Mesenchymal stem cell (in vitro differentiated cells and primary cell): ENCODE measurements around the gene ZNF563.
A peak's percentile ranks its signal among the peaks of the same experiment; 100 is the strongest.
"Not testable (repeated sequence)": the region's sequence is repeated elsewhere in the genome, so short reads cannot be mapped to it uniquely, and the experiment has no call there.

Source experiments
- DNase-seq: peaks from one replicate; pipeline ENCODE4 v3.0.0-alpha.2; 2013
- H2AFZ ChIP-seq: one replicate; pipeline ENCODE4 v1.6.1; 2013; ENCODE audit warnings: low read depth, mild to moderate bottlenecking, control low read depth, inconsistent platforms, low read length, moderate library complexity
- H2AK5ac ChIP-seq: 2 replicates; pipeline ENCODE4 v1.6.1; 2013; ENCODE audit warnings: low read length, moderate library complexity, mild to moderate bottlenecking, inconsistent platforms; ENCODE audit not compliant: severe bottlenecking
- H2BK120ac ChIP-seq: one replicate; pipeline ENCODE4 v1.6.1; 2013; ENCODE audit warnings: low read depth, mild to moderate bottlenecking, inconsistent platforms, low read length, moderate library complexity
- H2BK12ac ChIP-seq, 2 experiments: one replicate each; pipeline ENCODE4 v1.6.1; 2013; ENCODE audit warnings: inconsistent platforms in 2 of 2, low read length in 2 of 2, mild to moderate bottlenecking in 2 of 2, moderate library complexity in 2 of 2, control low read depth in 1 of 2
- H2BK15ac ChIP-seq: one replicate; pipeline ENCODE4 v1.6.1; 2013; ENCODE audit warnings: mild to moderate bottlenecking, low read depth, inconsistent platforms; ENCODE audit not compliant: poor library complexity, severe bottlenecking
- H2BK5ac ChIP-seq: 2 replicates; pipeline ENCODE4 v1.6.1; 2013; ENCODE audit warnings: low read depth, mild to moderate bottlenecking, low read length, control low read depth, inconsistent platforms; ENCODE audit not compliant: poor library complexity, severe bottlenecking
- H3K14ac ChIP-seq, 2 experiments: one replicate each; pipeline ENCODE4 v1.6.1; 2013; ENCODE audit warnings: inconsistent platforms in 2 of 2, low read length in 2 of 2, control low read depth in 1 of 2, mild to moderate bottlenecking in 1 of 2, moderate library complexity in 1 of 2
- H3K18ac ChIP-seq, 2 experiments: one replicate each; pipeline ENCODE4 v1.6.1; 2013; ENCODE audit warnings: inconsistent platforms in 2 of 2, low read length in 2 of 2, control low read depth in 1 of 2, low read depth in 1 of 2, mild to moderate bottlenecking in 1 of 2
- H3K23ac ChIP-seq, 2 experiments: one replicate each; pipeline ENCODE4 v1.6.1; 2013; ENCODE audit warnings: inconsistent platforms in 2 of 2, low read length in 2 of 2, mild to moderate bottlenecking in 2 of 2, moderate library complexity in 2 of 2, control low read depth in 1 of 2
- H3K27ac ChIP-seq: 2 replicates; pipeline ENCODE4 v1.5.1; 2013; ENCODE audit warnings: mild to moderate bottlenecking, moderate library complexity, low read length, control low read depth, inconsistent platforms; ENCODE audit not compliant: poor library complexity, severe bottlenecking
- H3K27me3 ChIP-seq, 2 experiments: 2 replicates each; pipeline versions ENCODE4 v1.6.1 to v1.7.0; 2013; ENCODE audit warnings: low read length in 2 of 2, mild to moderate bottlenecking in 2 of 2, moderate library complexity in 2 of 2, control low read depth in 1 of 2, inconsistent platforms in 1 of 2; ENCODE audit not compliant: control insufficient read depth in 1 of 2, insufficient read depth in 1 of 2
- H3K36me3 ChIP-seq, 2 experiments: 2 replicates each; pipeline versions ENCODE4 v1.6.1 to v1.7.0; 2013; ENCODE audit warnings: low read length in 2 of 2, control low read depth in 1 of 2, inconsistent platforms in 1 of 2, low read depth in 1 of 2, mild to moderate bottlenecking in 1 of 2; ENCODE audit not compliant: insufficient read depth in 2 of 2, control insufficient read depth in 1 of 2
- H3K4ac ChIP-seq, 2 experiments: one replicate each; pipeline ENCODE4 v1.6.1; 2013; ENCODE audit warnings: inconsistent platforms in 2 of 2, low read length in 2 of 2, mild to moderate bottlenecking in 2 of 2, moderate library complexity in 2 of 2, control low read depth in 1 of 2, low read depth in 1 of 2
- H3K4me1 ChIP-seq: 2 replicates; pipeline ENCODE4 v1.6.1; 2013; ENCODE audit warnings: low read depth, low read length, control low read depth; ENCODE audit not compliant: control insufficient read depth, insufficient read depth
- H3K4me2 ChIP-seq: 2 replicates; pipeline ENCODE4 v1.6.1; 2013; ENCODE audit warnings: low read length, mild to moderate bottlenecking, inconsistent platforms; ENCODE audit not compliant: poor library complexity, severe bottlenecking
- H3K4me3 ChIP-seq, 2 experiments: 2 replicates each; pipeline versions ENCODE4 v1.5.1 to v1.7.0; 2013; ENCODE audit warnings: low read length in 2 of 2, mild to moderate bottlenecking in 2 of 2, control low read depth in 1 of 2, low read depth in 1 of 2; ENCODE audit not compliant: insufficient read depth in 1 of 2
- H3K79me1 ChIP-seq: replicated peaks from 2 replicates; pipeline ENCODE4 v1.6.1; 2013; ENCODE audit warnings: mild to moderate bottlenecking, control low read depth, low read length, inconsistent platforms; ENCODE audit not compliant: poor library complexity, severe bottlenecking
- H3K9ac ChIP-seq: 2 replicates; pipeline ENCODE4 v1.7.0; 2013; ENCODE audit warnings: mild to moderate bottlenecking, low read length, moderate library complexity
- H3K9me3 ChIP-seq: 2 replicates; pipeline ENCODE4 v1.7.0; 2013; ENCODE audit warnings: mild to moderate bottlenecking, low read length; ENCODE audit not compliant: control insufficient read depth
- H4K8ac ChIP-seq: one replicate; pipeline ENCODE4 v1.6.1; 2013; ENCODE audit warnings: inconsistent platforms, mild to moderate bottlenecking, low read length, moderate library complexity
- H4K91ac ChIP-seq: one replicate; pipeline ENCODE4 v1.6.1; 2013; ENCODE audit warnings: mild to moderate bottlenecking, low read length, inconsistent platforms
- WGBS: methylation state at CpG from one replicate; pipeline ENCODE4 v1.1.7; 2013; ENCODE audit warnings: mixed read lengths; 5-methylcytosine and 5-hydroxymethylcytosine counted together

Gene ZNF563

GRCh38 chr19:12365236-12366162, 32.1 kb upstream of the ZNF563 start, which contains the start of gene ZNF442:
Gene ZNF442, minus strand, starts transcription at chr19:12365683. Its CDS starts 2,052 bp downstream, at chr19:12363631.
- no peak within 1 kb of the TSS for H4K91ac ChIP-seq
- no peaks in the 10 kb centered on the region for H3K36me3 ChIP-seq
- peak within 1 kb of the TSS; percentile 23 for H3K27ac ChIP-seq
- H2BK12ac ChIP-seq: peak within 1 kb of the TSS in 1 of 2 experiments; percentile 42
- no peak within 1 kb of the TSS for H3K23ac ChIP-seq
- H3K4me1 ChIP-seq: peaks cover 8% of the 10 kb centered on the region
- H3K14ac ChIP-seq: no peak within 1 kb of the TSS
- H3K27me3 ChIP-seq: no peaks in the 10 kb centered on the region
- WGBS: under 1% methylated on average over 46 of the region's 51 CpGs
- peak within 1 kb of the TSS; percentile 38 for H4K8ac ChIP-seq
- H2BK5ac ChIP-seq: no peak within 1 kb of the TSS
- H3K18ac ChIP-seq: peak within 1 kb of the TSS; percentile 55 to 59
- DNase-seq: peak; percentile 98
- no peak within 1 kb of the TSS for H2AK5ac ChIP-seq
- peak within 1 kb of the TSS; percentile 71 to 88 for H3K4me3 ChIP-seq
- H3K4ac ChIP-seq: no peak within 1 kb of the TSS
- no peak within 1 kb of the TSS for H2BK15ac ChIP-seq
- H3K9me3 ChIP-seq: peaks cover 5% of the 10 kb centered on the region
- peak within 1 kb of the TSS; percentile 92 for H3K4me2 ChIP-seq
- H2BK120ac ChIP-seq: peak within 1 kb of the TSS; percentile 61
- no peaks in the 10 kb centered on the region for H3K79me1 ChIP-seq
- H3K9ac ChIP-seq: peak within 1 kb of the TSS; percentile 97
- H2AFZ ChIP-seq: peak within 1 kb of the TSS; percentile 72

GRCh38 chr19:12364391-12365235, 31.2 kb upstream of the ZNF563 start:
- no peak overlapping the region for H3K14ac ChIP-seq
- H3K27ac ChIP-seq: no peak overlapping the region
- no peaks in the 10 kb centered on the region for H3K36me3 ChIP-seq
- DNase-seq: peak; percentile 26
- no peaks in the 10 kb centered on the region for H3K79me1 ChIP-seq
- peak overlapping the region; percentile 61 for H2BK120ac ChIP-seq
- H2AFZ ChIP-seq: peak overlapping the region; percentile 15
- H3K4ac ChIP-seq: no peak overlapping the region
- H2BK12ac ChIP-seq: no peak overlapping the region
- H3K9me3 ChIP-seq: peaks cover 4% of the 10 kb centered on the region
- no peak overlapping the region for H2BK5ac ChIP-seq
- H2AK5ac ChIP-seq: no peak overlapping the region
- no peak overlapping the region for H4K91ac ChIP-seq
- 26% methylated on average over 28 of the region's 28 CpGs for WGBS
- H2BK15ac ChIP-seq: no peak overlapping the region
- no peak overlapping the region for H3K23ac ChIP-seq
- peak overlapping the region; percentile 92 for H3K4me2 ChIP-seq
- peaks cover 8% of the 10 kb centered on the region for H3K4me1 ChIP-seq
- peak overlapping the region; percentile 71 to 88 for H3K4me3 ChIP-seq
- H3K18ac ChIP-seq: no peak overlapping the region
- peak overlapping the region; percentile 37 for H4K8ac ChIP-seq
- H3K9ac ChIP-seq: peak overlapping the region; percentile 97
- no peaks in the 10 kb centered on the region for H3K27me3 ChIP-seq

- WGBS: 96% methylated on average over 30 of the region's 30 CpGs
These were observed 28.8 kb upstream of the ZNF563 start for GRCh38 chr19:12362236-12362635.

GRCh38 chr19:12353375-12353774, 19.9 kb upstream of the ZNF563 start:
- Histone ChIP-seq H3K27ac (no peak overlapping the region), H3K14ac (no peak overlapping the region), H4K8ac (no peak overlapping the region), H3K4ac (no peak overlapping the region), H2BK5ac (no peak overlapping the region), H3K4me1 (no peaks in the 10 kb centered on the region), H3K4me3 (no peak overlapping the region), H3K9ac (no peak overlapping the region), H3K18ac (no peak overlapping the region), H2BK12ac (no peak overlapping the region), H2AK5ac (no peak overlapping the region), H3K79me1 (no peaks in the 10 kb centered on the region), H2BK15ac (no peak overlapping the region), H3K9me3 (peaks cover 78% of the 10 kb centered on the region), H4K91ac (no peak overlapping the region), H3K27me3 (no peaks in the 10 kb centered on the region), H3K23ac (no peak overlapping the region), H3K36me3 (peaks cover 0 to 22% of the 10 kb centered on the region in 2 experiments), H2AFZ (no peak overlapping the region), H3K4me2 (no peak overlapping the region), H2BK120ac (no peak overlapping the region)
- WGBS: 88% methylated on average over 3 of the region's 4 CpGs
- DNase-seq: no peak

More at GRCh38 chr19:12362236-12362635, 28.8 kb upstream of the ZNF563 start:
- not testable (repeated sequence) for H3K4ac ChIP-seq, H4K91ac ChIP-seq, H3K9ac ChIP-seq, H3K36me3 ChIP-seq, H3K4me1 ChIP-seq, H3K14ac ChIP-seq, DNase-seq, H2AFZ ChIP-seq, H2BK5ac ChIP-seq, H3K27me3 ChIP-seq, H3K4me3 ChIP-seq, H3K79me1 ChIP-seq, H2BK120ac ChIP-seq, H3K23ac ChIP-seq, H2BK12ac ChIP-seq, H2BK15ac ChIP-seq, H3K4me2 ChIP-seq, H4K8ac ChIP-seq, H3K18ac ChIP-seq, H3K27ac ChIP-seq, H2AK5ac ChIP-seq
- H3K9me3 ChIP-seq: peaks cover 23% of the 10 kb centered on the region
